Sigmoid colon (tissue), 4 donors: ENCODE data around the gene CAV3.

Source experiments
- CTCF ChIP-seq, 4 experiments: fragments of 450-650 bp in 3 of 4; fragments of 200-600 bp in 1 of 4; IDR thresholded peaks; one replicate each; pipeline ENCODE4 v1.5.1; 2016 to 2019; ENCODE audit warnings: antibody characterized with exemption in 4 of 4, mild to moderate bottlenecking in 3 of 4, moderate library complexity in 2 of 4
- EP300 ChIP-seq, 4 donors: sonication (generic); formaldehyde crosslinking; IDR thresholded peaks; one replicate each; pipeline ENCODE4 v1.6.1; 2017; ENCODE audit warnings: antibody characterized with exemption in 4 of 4
- POLR2A ChIP-seq, 2 donors: fragments of 450-650 bp; IDR thresholded peaks; one replicate each; pipeline ENCODE4 v1.6.1; 2016; ENCODE audit warnings: antibody characterized with exemption in 2 of 2, mild to moderate bottlenecking in 2 of 2, moderate library complexity in 2 of 2
- POLR2AphosphoS5 ChIP-seq, 4 donors: sonication (generic); formaldehyde crosslinking; IDR thresholded peaks; one replicate each; pipeline ENCODE4 v1.6.1; 2017; ENCODE audit warnings: antibody characterized with exemption in 4 of 4

GRCh38 chr3:8723612-8724011 is 10.0 kb upstream of the CAV3 start:
- TF ChIP-seq POLR2A (IDR thresholded peaks at IDR 0.05) = no peak
- no peak for TF ChIP-seq CTCF (IDR thresholded peaks at IDR 0.05)
- TF ChIP-seq EP300 (IDR thresholded peaks at IDR 0.05) = no peak
- no peak for TF ChIP-seq POLR2AphosphoS5 (IDR thresholded peaks at IDR 0.05)
